Suppressor macrophage treated with lipopolysaccharide for 4 hours (primary cell): Measurements from ENCODE around the gene WDR6.

ENCODE experiments used
- DNase-seq: peaks from one replicate; pipeline ENCODE4 v3.0.0-alpha.2; 2020

Gene WDR6, protein sequence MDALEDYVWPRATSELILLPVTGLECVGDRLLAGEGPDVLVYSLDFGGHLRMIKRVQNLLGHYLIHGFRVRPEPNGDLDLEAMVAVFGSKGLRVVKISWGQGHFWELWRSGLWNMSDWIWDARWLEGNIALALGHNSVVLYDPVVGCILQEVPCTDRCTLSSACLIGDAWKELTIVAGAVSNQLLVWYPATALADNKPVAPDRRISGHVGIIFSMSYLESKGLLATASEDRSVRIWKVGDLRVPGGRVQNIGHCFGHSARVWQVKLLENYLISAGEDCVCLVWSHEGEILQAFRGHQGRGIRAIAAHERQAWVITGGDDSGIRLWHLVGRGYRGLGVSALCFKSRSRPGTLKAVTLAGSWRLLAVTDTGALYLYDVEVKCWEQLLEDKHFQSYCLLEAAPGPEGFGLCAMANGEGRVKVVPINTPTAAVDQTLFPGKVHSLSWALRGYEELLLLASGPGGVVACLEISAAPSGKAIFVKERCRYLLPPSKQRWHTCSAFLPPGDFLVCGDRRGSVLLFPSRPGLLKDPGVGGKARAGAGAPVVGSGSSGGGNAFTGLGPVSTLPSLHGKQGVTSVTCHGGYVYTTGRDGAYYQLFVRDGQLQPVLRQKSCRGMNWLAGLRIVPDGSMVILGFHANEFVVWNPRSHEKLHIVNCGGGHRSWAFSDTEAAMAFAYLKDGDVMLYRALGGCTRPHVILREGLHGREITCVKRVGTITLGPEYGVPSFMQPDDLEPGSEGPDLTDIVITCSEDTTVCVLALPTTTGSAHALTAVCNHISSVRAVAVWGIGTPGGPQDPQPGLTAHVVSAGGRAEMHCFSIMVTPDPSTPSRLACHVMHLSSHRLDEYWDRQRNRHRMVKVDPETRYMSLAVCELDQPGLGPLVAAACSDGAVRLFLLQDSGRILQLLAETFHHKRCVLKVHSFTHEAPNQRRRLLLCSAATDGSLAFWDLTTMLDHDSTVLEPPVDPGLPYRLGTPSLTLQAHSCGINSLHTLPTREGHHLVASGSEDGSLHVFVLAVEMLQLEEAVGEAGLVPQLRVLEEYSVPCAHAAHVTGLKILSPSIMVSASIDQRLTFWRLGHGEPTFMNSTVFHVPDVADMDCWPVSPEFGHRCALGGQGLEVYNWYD

GRCh38 chr3:49007068-49007770 is at the start of gene WDR6:
WDR6 (plus strand) TSS chr3:49007391; CDS start chr3:49007432, 41 bp downstream.
- DNase-seq, result peak; percentile 93

- no peak for DNase-seq
These were observed 46.3 kb upstream of the WDR6 start for GRCh38 chr3:48960841-48961413.

GRCh38 chr3:48962340-48962739 is 44.9 kb upstream of the WDR6 start:
- no peak for DNase-seq

DNA sequence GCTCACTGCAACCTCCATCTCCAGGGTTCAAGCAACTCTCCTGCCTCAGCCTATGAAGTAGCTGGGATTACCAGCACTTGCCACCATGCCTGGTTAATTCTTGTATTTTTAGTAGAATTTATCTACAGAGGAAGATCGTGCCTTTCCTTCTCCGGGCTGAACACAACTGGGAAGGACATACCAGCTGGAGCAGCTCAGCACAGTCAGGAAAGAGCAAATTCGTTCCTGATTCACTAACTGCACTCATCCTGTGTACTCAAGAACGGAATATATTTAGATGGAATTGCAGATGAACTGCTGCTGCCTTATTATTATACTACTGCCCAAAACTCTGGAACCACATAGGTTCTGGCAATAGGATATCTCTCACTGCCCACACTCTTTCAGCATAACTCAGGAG is 44.3 kb upstream of the WDR6 start:
- DNase-seq, result no peak

GRCh38 chr3:48963591-48963990 is 43.6 kb upstream of the WDR6 start:
- no peak for DNase-seq

DNA sequence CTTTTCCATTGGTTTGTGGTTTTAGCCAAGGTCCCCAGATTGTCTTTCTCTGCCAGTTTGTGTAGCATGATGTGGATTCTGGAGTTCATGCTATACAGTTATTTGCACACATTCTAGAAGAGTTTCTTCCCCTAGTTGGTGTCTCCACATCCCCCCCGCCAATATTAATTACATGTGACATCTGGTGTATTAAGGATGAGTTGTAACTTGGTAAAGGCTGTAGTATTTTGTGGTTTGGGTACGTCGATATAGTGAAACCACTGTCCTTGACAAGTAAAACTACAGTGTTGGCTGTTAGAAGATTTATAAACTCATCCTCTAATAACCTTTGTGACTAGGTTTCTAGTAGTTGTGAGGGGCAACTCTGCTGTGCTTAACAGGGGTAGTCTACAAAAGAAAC is 40.8 kb upstream of the WDR6 start:
- no peak for DNase-seq

DNA sequence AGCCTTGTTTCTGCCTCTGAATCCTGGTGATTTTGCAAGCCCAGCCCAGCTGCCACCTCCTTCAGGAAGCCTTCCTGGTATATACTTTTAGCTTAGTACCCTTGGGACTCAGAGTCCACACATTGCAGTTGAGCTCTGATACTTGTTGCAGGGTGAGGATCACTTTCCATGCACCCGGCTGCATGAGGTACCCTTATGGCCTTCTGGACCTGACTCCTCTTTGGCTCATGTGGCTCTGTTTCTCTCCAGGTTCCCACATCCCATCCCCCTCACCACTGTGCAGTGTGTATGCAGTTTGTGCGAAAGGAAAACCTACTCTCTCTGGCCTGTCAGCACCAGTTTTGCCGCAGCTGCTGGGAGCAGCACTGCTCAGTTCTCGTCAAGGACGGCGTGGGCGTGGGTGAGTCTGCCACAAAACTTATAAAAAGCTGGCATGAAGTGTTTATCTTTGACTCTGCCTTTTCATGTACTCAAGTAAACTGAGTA is 40.3 kb upstream of the WDR6 start:
- no peak for DNase-seq

DNA sequence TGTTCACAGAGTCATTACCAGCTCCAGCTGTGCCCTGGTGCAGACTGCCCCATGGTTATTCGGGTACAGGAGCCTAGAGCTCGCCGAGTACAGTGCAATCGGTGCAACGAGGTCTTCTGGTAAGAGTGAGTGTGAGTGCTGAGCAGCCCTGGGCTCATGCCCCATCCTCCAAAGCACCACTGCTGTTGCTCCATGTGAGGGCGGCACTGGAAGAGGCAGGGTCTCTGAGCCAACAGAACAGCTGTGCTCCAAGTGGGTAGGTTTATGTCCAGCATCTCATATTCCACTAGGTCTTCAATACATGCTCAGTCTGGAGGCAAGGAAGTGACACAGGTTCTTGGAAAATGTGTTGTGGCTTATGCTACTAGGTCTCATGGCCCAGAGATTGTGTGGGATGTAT is 36.6 kb upstream of the WDR6 start:
- DNase-seq, result no peak

DNA sequence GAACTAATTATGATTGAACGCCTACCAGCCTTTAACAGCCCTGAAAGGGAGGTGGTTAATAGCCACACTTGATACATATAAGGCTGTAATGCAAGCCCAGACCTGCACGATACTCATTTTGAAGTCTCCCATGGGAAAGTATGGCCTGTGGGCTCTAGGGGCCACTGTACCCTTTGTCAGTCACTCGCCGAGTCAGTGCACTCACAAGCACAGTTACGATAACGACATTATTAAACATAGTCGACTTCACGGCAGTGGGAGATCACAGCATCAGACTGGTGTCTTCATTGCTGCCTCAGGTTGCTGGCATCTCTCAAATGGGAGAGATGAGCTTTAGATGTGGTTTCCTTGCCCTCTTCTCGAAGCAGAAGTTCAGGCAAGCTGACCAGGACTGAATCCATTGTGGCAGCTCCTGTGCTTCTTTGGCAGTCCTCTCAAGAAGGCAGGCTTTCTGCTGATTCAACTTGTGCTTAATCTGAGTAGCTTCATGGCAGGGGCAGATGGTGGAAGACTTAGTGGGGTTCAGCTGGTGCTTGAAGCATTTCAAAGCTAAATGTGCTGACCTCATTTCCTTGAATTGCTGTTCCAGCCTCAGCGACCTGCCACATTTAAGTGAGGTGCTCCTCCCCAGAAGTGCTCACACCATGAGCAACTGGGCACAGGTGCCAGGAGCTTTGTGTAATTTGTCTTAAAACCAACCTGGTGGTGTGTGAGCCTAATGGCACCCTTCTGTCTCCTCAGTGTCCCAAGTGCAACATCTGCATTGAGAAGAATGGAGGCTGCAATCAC is 32.9 kb upstream of the WDR6 start:
- no peak for DNase-seq

- no peak for DNase-seq
These were observed 27.7 kb upstream of the WDR6 start for GRCh38 chr3:48979451-48979850.

GRCh38 chr3:48980295-48980694 is 26.9 kb upstream of the WDR6 start:
- no peak for DNase-seq

DNA sequence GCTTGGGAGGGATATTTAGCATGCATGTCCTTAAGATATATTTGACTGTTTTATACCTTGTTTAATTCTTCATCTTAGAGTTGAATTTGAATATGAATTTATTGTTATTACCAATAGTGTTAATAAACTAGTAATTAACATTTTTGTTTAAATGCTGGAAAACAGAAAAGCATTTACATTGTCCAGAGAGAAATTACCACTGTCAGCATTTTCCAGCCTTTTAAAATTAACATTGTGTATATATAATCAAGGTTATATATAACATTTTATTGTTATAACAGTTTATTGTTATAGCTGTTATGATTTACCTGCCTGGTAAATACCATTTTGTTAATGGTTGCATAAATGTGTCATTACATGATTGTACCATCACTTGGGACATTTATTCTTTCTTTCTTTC is 25.2 kb upstream of the WDR6 start:
- no peak for DNase-seq

GRCh38 chr3:48982686-48983085 is 24.5 kb upstream of the WDR6 start:
- no peak for DNase-seq

DNA sequence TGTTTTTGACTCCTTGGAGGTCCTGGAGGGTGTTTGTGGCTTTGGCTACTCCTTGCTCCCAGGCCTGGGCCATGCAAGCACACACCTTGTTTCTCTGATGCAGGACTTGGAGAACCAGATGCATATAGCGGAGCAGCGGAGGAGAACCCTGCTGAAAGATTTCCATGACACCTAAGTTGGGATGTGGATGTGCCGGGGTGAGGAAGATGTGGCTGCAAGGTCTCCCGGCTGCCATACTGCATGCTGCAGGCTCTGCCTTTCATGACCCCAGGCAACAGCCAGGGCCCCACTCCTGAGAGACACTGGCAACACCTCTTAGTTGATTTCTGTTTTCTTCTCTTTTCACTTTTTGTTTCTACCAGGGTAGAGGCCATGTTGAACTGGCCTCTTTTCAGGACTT is 24.1 kb upstream of the WDR6 start:
- DNase-seq, result no peak

- DNase-seq, result peak; percentile 63
These were observed 22.5 kb upstream of the WDR6 start for GRCh38 chr3:48984663-48985062.

GRCh38 chr3:48985831-48986376 is 21.3 kb upstream of the WDR6 start:
- no peak for DNase-seq

DNA sequence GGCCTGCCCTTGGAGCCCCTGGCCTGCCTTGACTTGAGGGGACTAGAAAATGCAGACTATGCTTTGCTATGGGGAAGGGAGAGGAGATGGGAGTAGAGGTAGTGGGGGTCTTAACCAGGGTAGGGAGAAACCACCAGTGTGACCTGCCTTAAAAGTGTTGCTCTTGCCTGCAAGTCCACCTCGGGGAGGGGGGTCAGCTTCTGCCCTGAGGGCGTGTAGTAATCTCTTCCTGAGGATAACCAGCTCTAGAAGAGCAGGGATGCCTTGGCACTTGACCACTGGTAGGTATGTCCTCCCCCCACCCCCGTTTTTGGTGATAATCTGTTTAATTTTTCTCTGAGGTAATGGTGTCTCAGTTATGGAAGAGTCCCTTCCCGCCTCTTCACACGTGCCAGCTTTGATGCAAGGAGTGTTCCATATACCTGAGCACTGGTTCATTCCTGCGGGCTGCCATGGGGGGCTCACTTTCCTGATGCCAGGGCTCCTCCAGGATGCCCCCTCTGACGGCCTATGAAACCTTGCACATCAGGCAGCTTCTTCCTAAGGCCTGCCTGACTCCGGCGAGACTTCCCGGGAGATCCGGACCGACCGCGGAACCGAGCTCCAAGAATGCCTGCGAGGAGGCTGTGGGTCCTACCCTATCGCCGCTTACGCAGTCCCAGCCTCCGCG is 17.9 kb upstream of the WDR6 start:
- no peak for DNase-seq

GRCh38 chr3:48989796-48990635 is 17.2 kb upstream of the WDR6 start, which contains the start of gene P4HTM:
P4HTM (plus strand) TSS chr3:48990241; CDS start chr3:48990257, 16 bp downstream.
- DNase-seq, result peak; percentile 75
